Erythroblast (primary cell): ENCODE measurements around the gene OR13J1.
A peak's percentile ranks its signal among the peaks of the same experiment; 100 is the strongest.
"Not testable (repeated sequence)": the region's sequence is repeated elsewhere in the genome, so short reads cannot be mapped to it uniquely, and the experiment has no call there.

ENCODE experiments used
- DNase-seq, 2 experiments: peaks; one replicate each; lab custom pipeline; 2025; lab: John Stamatoyannopoulos, UW
- GATA1 ChIP-seq: IDR thresholded peaks from 2 replicates; pipeline ENCODE4 v1.6.1; 2011; ENCODE audit warnings: low read depth, mild to moderate bottlenecking, control low read depth, low read length, moderate library complexity
- POLR2A ChIP-seq: IDR thresholded peaks from 2 replicates; pipeline ENCODE4 v1.6.1; 2011; ENCODE audit warnings: mild to moderate bottlenecking, low read length

Gene OR13J1

GRCh38 chr9:35908504-35909125 is 38.4 kb upstream of the OR13J1 start:
- TF ChIP-seq POLR2A (no peak), GATA1 (no peak)

GRCh38 chr9:35907711-35908503 is 37.7 kb upstream of the OR13J1 start:
- TF ChIP-seq POLR2A (no peak), GATA1 (no peak)
- DNase-seq = no peak

More at GRCh38 chr9:35908504-35909125, 38.4 kb upstream of the OR13J1 start:
- DNase-seq = no peak

DNA sequence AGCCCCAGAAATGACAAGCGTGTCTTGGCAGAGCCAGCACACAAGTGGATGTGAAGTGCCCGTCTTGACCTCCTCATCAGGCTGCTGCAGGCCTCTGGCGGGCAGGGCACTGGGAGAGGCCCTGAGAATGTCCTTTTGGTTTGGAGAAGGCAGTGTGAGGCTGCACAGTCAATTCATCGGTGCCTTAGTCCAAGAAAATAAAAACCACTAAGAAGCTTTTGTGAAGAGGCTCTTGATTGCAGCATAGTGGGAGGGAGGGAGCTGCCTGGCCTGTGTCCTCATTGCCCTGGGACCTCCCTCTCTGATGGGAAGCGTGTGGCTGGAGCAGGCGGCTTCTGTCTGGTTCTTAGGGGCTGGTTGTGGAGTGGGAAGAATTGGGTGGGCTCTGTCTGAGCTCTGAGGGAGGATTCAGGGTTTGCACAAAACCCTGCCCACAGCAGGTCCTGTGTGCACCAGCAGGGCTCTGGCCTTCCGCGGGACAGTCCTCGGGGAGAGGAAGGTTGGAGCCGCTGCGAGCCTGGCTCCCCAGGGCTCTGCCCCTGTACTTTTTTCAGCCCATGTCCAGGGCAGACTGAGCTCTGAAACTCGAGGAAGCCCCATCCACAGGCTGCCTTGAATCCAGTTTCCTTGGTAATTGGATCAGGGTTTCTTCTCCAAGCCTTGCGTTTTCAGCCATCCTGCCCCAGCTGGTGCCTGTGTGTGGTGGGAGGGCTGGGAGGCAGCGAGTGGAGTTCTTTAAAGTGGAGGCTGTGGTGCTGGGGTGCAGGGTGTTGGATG is 36.9 kb upstream of the OR13J1 start:
- DNase-seq = no peak
- TF ChIP-seq GATA1 (no peak), POLR2A (no peak)

DNA sequence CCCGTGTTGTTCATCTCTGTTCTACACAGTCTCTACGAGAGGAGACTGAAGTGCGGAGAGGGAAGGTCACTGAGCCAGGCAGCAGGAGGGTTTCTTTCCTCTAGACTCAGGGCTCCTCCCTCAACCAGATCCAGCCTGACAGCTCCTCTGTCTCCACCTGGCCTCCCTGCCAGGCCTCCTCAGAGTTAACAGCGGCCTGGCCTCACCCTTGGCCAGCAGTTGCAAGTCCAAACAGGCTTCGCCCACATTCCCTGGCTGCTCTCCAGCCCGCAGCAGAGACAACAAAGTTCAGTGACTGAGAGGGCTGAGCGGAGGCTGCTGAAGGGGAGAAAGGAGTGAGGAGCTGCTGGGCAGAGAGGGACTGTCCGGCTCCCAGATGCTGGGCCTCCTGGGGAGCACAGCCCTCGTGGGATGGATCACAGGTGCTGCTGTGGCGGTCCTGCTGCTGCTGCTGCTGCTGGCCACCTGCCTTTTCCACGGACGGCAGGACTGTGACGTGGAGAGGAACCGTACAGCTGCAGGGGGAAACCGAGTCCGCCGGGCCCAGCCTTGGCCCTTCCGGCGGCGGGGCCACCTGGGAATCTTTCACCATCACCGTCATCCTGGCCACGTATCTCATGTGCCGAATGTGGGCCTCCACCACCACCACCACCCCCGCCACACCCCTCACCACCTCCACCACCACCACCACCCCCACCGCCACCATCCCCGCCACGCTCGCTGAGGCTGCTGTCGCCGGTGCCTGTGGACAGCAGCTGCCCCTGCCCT is 35.9 kb upstream of the OR13J1 start, which contains the start of gene HRCT1:
Gene HRCT1 (plus strand): TSS at position 291 of the 768 bp plus-strand sequence. CDS start 86 bp downstream, at position 377.
- DNase-seq = peak in 1 of 2 experiments; percentile 8
- no peak for TF ChIP-seq GATA1
- no peak for TF ChIP-seq POLR2A

- TF ChIP-seq GATA1 (no peak), POLR2A (no peak)
- no peak for DNase-seq
Observed at GRCh38 chr9:35905051-35905781, 35.0 kb upstream of the OR13J1 start.

DNA sequence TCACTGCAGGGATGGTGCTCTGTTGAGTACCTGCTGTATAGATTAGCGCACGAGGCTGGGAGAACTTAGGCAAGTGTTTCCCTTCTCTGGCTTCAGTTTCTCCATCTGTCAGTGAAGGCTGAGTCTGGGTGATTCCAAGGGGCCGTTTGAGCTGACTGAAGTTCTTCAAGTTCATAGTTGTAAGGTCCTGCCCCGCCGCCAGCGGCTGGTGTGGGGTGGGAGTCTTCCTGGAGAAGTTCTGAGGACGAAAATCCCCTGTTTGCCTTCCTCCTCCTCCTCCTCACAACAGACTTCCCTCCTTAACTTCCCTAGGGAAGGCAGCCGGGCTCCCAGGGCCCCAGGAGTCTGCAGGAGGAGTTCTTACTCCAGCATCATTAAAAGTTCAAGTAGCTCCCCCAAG is 34.1 kb upstream of the OR13J1 start:
- TF ChIP-seq GATA1 (no peak), POLR2A (no peak)
- no peak for DNase-seq

DNA sequence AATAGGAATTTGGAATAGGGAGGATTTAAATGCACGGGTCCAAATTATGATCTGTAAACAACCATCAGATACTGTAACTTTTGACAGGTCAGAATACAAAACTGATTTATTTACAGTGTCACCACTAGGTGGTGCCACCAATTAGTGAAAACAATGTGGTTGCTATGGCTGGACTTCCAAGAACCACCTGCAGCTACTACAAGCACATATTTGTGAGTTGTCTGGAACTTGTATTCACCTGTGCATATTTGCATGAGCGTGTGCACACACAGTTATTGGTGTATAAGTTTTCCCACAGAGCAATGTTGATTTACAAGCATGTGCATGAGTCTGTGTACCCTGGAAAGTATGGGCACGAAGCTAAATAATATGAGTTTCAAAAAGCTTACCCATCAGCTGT is 32.8 kb upstream of the OR13J1 start:
- DNase-seq = peak; percentile 57 to 74
- TF ChIP-seq GATA1 (no peak), POLR2A (no peak)

DNA sequence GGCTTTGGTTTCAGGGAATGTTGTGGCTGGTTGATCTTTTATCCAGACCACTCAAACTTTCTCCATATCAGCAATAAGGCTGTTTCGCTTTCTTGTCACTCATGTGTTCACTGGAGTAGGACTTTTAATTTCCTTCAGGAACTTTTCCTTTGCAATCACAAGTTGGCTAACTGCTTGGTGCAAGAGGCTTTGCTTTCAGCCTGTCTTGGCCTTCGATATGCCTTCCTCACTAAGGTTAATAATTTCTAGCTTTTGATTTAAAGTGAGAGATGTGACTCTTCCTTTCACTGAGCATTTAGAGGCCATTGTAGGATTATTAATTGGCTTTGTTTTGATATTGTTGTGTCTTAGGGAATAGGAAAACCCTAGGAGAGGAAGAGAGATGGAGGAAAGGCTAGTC is 28.8 kb upstream of the OR13J1 start:
- TF ChIP-seq POLR2A (no peak), GATA1 (no peak)
- no peak for DNase-seq

- DNase-seq = no peak
- TF ChIP-seq POLR2A (no peak), GATA1 (no peak)
Observed at GRCh38 chr9:35898337-35898736, 28.1 kb upstream of the OR13J1 start.

- not testable (repeated sequence) for DNase-seq
Observed at GRCh38 chr9:35897376-35898099, 27.3 kb upstream of the OR13J1 start.

- TF ChIP-seq POLR2A = no peak
- TF ChIP-seq GATA1 = no peak
- DNase-seq = no peak
Observed at GRCh38 chr9:35896570-35896969, 26.4 kb upstream of the OR13J1 start.

- no peak for DNase-seq
- TF ChIP-seq POLR2A (no peak), GATA1 (no peak)
Observed at GRCh38 chr9:35892051-35892450, 21.9 kb upstream of the OR13J1 start.
